HG02763 (cell line): ENCODE measurements around the gene ECM1.

Source experiments
- ATAC-seq: cut with Tn5 transposase; IDR thresholded peaks from one replicate; pipeline ENCODE4 v1.9.1; 2021; ENCODE audit warnings: mild to moderate bottlenecking, moderate library complexity; ENCODE audit not compliant: unreplicated experiment

Gene ECM1

DNA sequence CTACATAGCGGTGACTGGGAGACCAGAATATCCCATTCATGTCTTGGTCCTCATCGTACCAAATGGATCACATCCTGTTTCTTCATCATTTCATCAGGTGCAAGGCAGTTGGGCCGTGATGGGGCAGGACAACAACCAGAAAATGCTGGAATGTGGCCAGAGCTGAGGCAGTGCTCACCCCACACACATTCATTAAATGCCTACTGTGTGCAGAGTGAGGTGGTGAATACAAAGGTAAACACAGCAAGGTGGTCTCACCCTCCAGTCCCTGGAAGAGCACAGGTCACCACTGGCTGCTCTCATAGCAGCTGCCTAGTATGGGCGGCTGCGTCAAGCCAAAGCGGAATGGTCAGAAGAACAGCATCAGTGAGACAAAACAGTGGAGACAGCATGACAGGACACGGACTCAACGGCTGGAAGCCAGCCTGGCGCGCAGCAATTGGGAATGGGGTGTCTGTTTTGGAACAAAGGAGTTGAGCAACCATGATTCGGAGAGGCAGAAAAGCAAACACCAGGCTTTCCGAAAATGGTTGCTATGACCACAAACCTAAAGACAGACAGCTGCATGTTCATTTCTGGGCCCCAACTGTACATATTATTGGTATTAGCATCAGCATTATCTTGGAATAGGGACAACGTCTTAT, 35.7 kb downstream of the ECM1 start:
- ATAC-seq: no peak

DNA sequence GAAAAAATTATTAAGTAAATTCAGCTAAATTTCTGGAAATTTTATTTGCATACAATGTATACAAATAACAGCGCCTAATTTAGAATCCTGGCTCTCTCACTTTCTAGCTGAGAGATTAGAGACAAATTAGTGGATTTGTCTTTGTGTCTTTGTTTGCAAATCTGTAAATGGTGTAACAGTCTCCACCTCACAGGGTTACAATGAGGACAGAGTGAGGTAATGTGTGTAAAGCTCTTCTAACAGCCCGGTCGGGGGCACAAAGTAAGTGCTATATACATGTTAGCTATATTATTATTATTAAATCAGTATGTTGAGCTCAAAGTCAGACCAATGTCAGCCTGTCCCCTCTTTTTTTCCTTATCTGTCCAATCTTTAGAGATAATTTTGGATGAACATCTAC, 36.3 kb downstream of the ECM1 start:
- ATAC-seq: no peak

DNA sequence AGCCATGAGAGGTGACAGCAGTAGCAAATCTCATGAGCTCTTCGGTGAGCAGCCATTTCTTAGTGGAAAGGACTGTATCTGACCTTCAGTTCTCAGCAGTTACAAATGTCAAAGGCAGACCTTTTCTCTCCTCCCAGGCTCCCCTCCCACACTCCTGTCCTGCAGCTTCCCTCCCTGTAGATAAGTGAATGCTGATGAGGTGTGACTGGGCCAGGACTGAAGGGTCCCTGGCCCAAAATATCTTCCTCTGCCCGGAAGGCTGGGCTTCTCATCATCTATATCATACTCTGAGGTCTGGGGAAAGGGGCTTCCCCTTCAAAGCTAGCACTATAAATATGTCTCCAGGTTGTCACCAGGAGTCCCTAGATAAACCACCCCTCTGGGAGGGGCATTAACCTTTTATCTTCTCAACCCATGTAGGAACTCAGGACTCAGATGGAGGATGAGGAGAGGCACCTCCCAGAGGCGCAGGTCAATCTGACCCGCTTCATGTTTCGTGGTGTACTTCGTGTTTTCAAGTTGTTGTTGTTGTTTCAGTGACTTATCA, 37.6 kb downstream of the ECM1 start:
- ATAC-seq: no peak

DNA sequence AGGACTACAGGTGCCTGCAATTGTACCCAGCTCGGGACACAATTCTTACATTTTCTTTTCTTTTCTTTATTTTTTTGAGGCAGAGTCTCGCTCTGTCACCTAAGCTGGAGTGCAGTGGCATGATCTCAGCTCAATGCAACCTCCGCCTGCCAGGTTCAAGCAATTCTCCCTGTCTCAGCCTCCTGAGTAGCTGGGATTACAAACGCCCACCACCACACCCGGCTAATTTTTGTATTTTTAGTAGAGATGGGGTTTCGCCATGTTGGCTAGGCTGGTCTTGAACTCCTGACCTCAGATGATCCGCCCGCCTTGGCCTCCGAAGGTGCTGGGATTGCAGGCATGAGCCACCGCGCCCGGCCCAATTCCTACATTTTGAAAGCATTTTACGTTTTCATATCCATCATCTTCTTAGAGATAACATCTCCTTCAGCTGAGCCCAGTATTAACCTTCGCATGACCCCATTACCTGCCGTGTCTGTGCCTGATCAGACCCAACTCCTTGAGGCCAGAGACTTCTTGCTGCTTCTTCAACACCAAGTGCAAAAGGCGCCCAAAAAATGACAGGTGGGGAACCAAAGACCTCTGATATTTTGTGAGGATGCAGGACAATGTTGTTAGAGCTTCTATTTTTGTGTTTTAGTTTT, 38.5 kb downstream of the ECM1 start:
- ATAC-seq: no peak

DNA sequence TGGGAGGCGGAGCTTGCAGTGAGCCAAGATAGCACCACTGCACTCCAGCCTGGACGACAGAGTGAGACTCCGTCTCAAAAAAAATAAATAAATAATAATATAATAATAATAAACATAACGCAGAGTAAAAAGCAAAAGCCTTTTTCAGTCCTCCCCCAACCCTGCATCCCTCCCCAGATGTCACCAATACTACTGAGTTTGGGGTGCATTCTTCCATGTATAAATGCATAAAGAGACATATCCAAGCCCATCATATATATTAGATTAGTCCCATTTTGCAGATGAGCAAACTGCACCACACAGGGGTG, 40.4 kb downstream of the ECM1 start:
- ATAC-seq: no peak

DNA sequence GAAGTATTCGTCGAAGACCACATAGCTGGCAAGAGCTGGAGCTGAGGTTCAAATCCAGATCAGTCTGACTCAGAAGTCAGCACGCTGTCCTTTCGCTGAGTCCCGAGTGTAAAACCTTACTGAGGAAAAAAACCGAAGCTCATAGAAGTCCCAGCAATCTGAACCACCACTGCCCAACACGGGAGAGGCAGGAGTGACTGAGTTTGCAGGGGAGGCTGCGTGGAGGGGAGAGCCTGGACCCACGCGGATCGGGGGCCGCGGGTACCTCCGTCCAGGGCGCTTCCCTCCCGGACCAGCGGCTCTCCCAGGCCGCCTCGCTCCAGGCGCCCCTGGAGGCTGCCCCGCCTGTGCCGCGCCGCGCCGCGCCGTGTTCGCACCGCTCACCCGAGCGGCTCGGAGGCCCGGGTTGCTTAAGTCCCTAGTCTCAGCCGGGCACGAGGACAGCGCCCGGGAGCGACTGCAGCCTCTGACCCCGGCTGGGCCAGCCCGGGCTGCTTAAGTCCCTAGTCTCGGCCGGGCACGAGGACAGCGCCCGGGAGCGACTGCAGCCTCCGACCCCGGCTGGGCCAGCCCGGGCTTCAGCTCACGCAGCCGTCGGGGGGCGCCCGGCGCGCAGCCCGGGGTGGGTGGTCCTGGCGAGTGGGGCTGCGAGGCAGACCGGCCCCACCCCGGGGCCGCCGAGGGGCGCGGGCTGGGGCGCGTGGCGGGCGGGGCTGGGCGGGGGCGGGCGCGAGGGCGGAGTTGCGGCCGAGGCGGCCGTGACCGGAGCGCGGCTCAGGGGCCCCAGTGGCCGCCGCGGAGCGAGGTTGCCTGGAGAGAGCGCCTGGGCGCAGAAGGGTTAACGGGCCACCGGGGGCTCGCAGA, 41.0 kb downstream of the ECM1 start, which contains the start of gene ADAMTSL4:
TSS of gene ADAMTSL4 (plus strand) at position 777 of the 864 bp plus-strand sequence. CDS start 2,881 bp downstream, outside the sequence.
- ATAC-seq: no peak

DNA sequence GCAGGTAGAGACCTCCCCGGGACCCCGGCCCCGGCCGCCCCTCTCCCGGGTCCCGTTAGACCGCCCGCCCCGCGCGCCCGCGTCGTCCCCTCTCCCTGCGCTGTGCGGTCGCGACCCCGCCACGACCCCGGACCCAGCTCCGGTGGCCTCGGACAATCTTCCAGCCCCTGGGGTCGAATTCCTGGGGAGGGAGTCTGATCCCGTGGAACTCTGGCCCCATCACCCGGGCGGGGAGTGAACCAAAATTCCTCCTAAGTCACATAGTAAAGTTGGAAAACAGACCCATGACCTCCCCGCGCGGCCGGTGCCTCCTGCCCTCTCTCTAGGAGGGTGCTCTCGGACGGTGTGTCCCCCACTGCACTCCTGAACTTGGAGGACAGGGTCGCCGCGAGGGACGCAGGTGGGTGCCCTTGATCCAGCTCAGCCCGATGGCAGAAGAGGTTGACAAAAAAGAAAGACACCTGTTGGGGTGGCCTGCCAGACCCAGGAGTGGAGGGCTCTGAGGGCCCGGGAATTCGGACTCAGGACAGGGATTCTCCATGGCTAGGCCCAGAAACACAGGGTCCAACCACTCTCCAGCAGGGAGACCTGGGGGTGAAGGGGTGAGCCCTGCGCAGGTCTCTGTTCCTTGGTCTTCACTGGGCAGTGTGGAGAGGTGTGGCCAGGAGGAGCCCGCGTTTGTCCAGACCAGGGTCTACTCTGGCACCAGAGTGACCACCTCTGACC, 41.8 kb downstream of the ECM1 start:
- ATAC-seq: no peak

DNA sequence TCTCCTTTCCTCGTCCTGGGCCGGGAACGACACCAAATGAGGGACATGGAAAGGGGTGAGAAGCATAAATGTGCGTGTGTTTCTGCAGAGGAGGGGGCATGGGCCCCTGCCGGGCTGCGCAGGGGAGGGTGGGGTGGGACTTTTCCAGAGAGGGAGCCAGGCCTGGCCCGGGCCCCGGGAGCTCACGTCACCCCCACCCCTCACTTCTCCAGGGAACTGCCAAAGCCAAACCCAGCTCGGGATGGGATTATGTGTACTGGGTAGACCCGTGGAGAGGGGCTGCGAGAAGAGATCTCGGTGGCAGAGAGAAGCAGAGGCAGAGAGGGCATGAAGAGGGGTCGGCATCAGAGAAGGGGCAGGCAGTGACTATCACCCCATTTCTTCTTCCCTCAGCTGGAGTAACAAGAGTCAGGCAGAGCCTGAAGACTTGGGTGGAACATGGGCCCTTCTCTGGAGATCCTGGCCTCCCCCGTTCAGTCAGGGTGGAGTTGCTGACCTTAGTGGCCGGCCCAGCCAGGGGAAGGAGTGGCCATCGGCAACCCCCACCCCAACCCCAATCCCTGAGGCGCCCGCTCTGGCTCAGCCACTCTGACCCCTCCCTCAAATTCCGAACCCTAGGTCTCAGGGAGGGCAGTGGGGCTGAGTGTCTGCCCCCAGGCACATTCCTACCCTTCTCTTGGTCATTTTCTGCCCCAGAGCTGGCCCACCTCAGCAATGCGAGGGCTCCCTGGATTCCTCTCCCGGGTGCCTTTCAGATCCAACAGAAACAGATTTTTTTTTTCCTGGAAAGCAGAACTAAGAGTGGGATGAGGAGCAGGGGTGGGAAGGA, 42.5 kb downstream of the ECM1 start:
- ATAC-seq: no peak

DNA sequence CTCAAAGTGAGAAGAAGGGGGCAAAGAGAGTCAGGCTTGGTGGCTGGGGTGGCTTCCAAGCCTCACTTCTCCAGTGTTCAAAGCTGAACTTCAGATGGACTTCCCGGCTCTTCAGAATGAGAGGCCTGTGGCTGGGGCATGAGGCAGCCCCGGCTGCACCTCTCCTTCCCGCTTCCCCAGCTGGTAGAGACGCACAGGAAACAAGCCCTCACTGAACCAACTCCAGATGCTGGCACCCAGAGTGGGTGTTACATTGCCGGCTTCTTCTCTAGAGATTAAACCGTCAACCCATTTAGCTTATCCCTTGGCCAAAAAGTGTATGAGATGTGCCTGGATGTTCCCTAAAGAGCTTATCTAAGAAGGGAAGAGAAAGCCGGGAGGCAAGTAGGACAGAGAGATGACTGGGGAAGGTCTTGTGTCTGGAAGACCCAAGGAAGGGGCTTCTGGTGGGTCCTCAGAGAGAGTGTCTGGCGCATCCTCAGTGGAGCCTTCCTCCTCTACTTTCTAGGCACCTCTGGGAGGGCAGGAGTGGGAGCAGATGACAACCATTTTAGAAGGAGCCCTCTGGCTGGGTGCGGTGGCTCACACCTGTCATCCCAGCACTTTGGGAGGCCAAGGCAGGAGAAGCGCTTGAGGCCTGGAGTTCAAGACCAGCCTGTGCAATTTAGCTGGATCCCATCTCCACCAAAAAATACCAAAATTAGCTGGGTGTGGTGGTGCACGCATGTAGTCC, 43.3 kb downstream of the ECM1 start:
- ATAC-seq: no peak

DNA sequence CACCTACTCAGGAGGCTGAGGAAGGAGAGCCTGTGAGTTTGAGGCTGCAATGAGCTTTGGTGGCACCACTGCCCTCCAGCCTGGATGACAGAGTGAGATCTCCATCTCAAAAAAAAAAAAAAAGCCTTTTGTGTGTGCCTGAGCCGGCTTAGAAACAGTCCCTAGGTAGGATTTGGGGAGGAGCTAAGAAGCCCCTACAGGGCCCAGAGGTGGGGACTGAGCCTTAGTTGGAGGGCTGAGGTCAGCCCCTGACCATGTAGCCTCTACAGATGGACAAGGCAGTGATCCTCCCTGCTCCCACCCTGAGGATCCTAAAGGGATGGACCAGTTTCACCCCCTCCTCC, 43.8 kb downstream of the ECM1 start:
- no peak for ATAC-seq

DNA sequence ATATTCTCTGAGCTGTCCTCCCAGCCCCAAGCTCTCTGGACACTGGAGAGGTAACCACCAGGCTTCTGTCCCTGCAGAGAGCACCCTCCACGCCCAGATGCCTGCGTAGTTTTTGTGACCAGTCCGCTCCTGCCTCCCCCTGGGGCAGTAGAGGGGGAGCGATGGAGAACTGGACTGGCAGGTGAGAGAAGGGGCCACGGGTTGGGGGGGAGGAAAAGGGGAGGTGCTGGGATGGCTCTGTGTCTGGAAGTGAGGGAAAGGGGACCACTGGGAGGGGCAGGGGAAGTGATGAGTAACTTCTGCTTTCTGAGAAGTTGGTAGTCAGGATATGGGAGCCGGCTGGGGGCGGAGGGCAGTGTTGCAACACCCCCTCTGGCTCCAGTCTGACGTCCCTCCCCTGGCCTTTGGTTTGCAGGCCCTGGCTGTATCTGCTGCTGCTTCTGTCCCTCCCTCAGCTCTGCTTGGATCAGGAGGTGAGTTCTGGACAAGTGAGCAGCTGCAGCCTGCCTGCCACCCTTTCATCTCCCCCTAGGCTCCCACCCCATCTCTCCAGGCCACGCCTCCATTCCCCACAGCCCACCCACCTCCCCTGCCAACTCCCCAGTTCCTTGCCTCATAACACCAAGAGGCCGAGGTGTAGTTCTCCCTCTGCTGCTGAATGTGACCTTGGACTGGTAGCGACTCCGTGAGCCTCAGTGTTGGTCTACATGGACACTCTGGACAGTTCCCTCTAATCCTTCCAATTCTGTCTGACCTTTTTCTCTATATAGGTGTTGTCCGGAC, 44.4 kb downstream of the ECM1 start:
- no peak for ATAC-seq

DNA sequence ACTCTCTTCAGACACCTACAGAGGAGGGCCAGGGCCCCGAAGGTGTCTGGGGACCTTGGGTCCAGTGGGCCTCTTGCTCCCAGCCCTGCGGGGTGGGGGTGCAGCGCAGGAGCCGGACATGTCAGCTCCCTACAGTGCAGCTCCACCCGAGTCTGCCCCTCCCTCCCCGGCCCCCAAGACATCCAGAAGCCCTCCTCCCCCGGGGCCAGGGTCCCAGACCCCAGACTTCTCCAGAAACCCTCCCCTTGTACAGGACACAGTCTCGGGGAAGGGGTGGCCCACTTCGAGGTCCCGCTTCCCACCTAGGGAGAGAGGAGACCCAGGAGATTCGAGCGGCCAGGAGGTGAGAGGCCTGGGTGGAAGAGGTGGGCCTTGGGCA, 45.0 kb downstream of the ECM1 start:
- ATAC-seq: no peak

DNA sequence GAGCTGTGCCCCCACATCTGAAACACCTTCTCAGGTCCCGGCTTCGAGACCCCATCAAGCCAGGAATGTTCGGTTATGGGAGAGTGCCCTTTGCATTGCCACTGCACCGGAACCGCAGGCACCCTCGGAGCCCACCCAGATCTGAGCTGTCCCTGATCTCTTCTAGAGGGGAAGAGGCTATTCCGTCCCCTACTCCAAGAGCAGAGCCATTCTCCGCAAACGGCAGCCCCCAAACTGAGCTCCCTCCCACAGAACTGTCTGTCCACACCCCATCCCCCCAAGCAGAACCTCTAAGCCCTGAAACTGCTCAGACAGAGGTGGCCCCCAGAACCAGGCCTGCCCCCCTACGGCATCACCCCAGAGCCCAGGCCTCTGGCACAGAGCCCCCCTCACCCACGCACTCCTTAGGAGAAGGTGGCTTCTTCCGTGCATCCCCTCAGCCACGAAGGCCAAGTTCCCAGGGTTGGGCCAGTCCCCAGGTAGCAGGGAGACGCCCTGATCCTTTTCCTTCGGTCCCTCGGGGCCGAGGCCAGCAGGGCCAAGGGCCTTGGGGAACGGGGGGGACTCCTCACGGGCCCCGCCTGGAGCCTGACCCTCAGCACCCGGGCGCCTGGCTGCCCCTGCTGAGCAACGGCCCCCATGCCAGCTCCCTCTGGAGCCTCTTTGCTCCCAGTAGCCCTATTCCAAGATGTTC, 45.6 kb downstream of the ECM1 start:
- no peak for ATAC-seq

DNA sequence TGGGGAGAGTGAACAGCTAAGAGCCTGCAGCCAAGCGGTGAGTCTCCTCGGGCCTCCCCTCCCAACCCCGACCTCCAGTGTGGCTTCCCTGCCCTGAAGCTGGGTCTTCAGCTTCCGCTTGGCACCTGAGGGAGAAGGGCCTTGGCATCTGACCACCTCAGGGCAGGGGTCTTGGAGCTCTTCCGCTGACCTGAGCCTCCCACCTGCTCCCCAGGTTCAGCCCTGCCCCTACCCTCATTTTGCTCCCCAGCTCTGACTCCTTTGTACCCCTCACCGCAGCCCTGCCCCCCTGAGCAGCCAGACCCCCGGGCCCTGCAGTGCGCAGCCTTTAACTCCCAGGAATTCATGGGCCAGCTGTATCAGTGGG, 46.2 kb downstream of the ECM1 start:
- ATAC-seq: no peak

DNA sequence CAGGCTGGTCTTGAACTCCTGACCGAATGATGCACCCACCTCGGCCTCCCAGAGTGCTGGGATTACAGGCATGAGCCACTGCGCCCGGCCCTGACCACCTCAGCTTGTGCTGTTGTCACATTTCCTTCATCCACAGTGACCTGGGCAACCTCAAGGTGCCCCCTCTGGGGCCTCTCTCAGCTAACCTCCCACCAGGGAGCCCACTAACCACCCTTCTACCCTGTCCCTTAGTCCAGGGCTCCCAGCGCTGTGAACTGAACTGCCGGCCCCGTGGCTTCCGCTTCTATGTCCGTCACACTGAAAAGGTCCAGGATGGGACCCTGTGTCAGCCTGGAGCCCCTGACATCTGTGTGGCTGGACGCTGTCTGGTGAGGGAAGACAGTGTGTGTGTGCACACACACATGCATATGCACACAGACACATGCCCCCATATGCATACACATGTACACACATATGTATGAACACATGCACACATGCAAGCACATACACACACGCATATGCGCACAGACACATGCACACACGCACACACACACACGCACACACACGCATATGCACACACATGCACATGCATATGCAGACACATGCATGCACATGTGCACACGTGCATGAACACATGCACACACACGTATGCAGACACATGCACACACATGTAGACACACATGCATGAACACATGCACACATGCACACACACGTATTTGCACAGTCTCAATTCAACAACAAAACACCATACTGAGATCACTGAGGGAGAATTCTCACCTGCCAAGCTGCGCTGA, 47.5 kb downstream of the ECM1 start:
- no peak for ATAC-seq

DNA sequence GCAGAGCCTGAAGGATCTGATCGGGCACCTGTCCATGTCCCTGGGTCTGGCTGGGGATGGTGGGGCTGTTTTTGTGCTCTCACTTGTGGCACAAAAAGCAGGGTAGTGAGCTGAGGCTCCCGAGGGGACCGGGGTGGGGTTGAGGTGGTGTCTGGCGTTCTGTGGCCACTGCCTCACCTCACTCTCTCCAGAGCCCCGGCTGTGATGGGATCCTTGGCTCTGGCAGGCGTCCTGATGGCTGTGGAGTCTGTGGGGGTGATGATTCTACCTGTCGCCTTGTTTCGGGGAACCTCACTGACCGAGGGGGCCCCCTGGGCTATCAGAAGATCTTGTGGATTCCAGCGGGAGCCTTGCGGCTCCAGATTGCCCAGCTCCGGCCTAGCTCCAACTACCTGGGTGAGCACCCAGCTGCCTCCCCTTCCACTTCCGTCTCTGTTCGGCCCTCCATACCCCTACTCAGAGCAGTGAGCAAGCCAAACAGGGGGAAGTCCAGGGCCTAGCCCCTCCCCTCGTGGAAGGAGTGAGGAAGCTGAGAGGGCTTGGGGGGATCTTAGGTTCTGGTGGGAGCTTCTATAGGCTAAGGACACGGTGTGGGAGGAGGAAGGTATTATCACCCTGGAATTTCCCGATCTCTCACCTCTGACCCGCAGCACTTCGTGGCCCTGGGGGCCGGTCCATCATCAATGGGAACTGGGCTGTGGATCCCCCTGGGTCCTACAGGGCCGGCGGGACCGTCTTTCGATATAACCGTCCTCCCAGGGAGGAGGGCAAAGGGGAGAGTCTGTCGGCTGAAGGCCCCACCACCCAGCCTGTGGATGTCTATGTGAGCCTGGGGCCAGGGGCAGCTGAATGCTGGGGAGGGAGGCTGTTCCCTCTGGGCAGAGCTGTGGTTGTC, 48.3 kb downstream of the ECM1 start:
- ATAC-seq: no peak
